Measurements from ENCODE around the gene TREM1.

GRCh38 chr6:41332842-41333736, 46.6 kb upstream of the TREM1 start:
- TF ChIP-seq CTCF (IDR thresholded peaks at IDR 0.05) (no peak), POLR2AphosphoS5 (IDR thresholded peaks at IDR 0.05) (no peak), POLR2A (IDR thresholded peaks at IDR 0.05) (no peak), EP300 (IDR thresholded peaks at IDR 0.05) (no peak)
